NOMO-1 treated with DMSO at 0.1 percent for 48 hours (cell line): ENCODE data around the gene DHX29.

Experiments used
- DNase-seq: peaks from one replicate; lab custom pipeline; 2025; ENCODE audit not compliant: unreplicated experiment; lab: John Stamatoyannopoulos, UW

The DHX29 gene

GRCh38 chr5:55218967-55219366 lies 88.5 kb downstream of the DHX29 start:
- no peak for DNase-seq

- no peak for DNase-seq
These were observed 96.2 kb downstream of the DHX29 start for GRCh38 chr5:55211184-55211874.
